ENCODE results near the gene AOC2. TPM values are rescaled to one million over a fixed set of nuclear protein-coding genes. Genes with fewer than 3 reads are reported as not detected.

AOC2 gene
- total and polyA plus RNA-seq, 2 of the 13 experiments (the other 11 are each of a cell fraction or from before 2014, with no cell fraction given) = 1.2 to 3.3 TPM

GRCh38 chr17:42878123-42878880, 33.9 kb downstream of the AOC2 start (continued):
- TF ChIP-seq, protein P1, sequence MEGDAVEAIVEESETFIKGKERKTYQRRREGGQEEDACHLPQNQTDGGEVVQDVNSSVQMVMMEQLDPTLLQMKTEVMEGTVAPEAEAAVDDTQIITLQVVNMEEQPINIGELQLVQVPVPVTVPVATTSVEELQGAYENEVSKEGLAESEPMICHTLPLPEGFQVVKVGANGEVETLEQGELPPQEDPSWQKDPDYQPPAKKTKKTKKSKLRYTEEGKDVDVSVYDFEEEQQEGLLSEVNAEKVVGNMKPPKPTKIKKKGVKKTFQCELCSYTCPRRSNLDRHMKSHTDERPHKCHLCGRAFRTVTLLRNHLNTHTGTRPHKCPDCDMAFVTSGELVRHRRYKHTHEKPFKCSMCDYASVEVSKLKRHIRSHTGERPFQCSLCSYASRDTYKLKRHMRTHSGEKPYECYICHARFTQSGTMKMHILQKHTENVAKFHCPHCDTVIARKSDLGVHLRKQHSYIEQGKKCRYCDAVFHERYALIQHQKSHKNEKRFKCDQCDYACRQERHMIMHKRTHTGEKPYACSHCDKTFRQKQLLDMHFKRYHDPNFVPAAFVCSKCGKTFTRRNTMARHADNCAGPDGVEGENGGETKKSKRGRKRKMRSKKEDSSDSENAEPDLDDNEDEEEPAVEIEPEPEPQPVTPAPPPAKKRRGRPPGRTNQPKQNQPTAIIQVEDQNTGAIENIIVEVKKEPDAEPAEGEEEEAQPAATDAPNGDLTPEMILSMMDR (CRISPR knock-in tag; IDR thresholded peaks at IDR 0.05) = peak; percentile 35
- TF ChIP-seq, protein P2, sequence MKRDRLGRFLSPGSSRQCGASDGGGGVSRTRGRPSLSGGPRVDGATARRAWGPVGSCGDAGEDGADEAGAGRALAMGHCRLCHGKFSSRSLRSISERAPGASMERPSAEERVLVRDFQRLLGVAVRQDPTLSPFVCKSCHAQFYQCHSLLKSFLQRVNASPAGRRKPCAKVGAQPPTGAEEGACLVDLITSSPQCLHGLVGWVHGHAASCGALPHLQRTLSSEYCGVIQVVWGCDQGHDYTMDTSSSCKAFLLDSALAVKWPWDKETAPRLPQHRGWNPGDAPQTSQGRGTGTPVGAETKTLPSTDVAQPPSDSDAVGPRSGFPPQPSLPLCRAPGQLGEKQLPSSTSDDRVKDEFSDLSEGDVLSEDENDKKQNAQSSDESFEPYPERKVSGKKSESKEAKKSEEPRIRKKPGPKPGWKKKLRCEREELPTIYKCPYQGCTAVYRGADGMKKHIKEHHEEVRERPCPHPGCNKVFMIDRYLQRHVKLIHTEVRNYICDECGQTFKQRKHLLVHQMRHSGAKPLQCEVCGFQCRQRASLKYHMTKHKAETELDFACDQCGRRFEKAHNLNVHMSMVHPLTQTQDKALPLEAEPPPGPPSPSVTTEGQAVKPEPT (CRISPR knock-in tag; IDR thresholded peaks at IDR 0.05; ENCODE audit: low read depth) = no peak
- TF ChIP-seq RFXANK (CRISPR knock-in tag; IDR thresholded peaks at IDR 0.05) (no peak), ZNF296 (CRISPR knock-in tag; conservative IDR thresholded peaks at IDR 0.05) (no peak), MTF1 (CRISPR knock-in tag; IDR thresholded peaks at IDR 0.05) (no peak), ARNTL (CRISPR knock-in tag; IDR thresholded peaks at IDR 0.05) (peak; percentile 90), ZSCAN22 (CRISPR knock-in tag; IDR thresholded peaks at IDR 0.05) (no peak), KAT8 (CRISPR knock-in tag; IDR thresholded peaks at IDR 0.05) (peak; percentile 25; the same call in 1 of the 2 replicates), ZNF501 (CRISPR knock-in tag; IDR thresholded peaks at IDR 0.05) (no peak), SPEN (CRISPR knock-in tag; IDR thresholded peaks at IDR 0.05; ENCODE audit: low read depth) (peak; percentile 75; the same call in 1 of the 2 replicates), HOXA3 (CRISPR knock-in tag; IDR thresholded peaks at IDR 0.05) (peak; percentile 51), ZNF138 (CRISPR knock-in tag; IDR thresholded peaks at IDR 0.05; ENCODE audit: low read depth) (no peak)
- TF ChIP-seq, protein P3, sequence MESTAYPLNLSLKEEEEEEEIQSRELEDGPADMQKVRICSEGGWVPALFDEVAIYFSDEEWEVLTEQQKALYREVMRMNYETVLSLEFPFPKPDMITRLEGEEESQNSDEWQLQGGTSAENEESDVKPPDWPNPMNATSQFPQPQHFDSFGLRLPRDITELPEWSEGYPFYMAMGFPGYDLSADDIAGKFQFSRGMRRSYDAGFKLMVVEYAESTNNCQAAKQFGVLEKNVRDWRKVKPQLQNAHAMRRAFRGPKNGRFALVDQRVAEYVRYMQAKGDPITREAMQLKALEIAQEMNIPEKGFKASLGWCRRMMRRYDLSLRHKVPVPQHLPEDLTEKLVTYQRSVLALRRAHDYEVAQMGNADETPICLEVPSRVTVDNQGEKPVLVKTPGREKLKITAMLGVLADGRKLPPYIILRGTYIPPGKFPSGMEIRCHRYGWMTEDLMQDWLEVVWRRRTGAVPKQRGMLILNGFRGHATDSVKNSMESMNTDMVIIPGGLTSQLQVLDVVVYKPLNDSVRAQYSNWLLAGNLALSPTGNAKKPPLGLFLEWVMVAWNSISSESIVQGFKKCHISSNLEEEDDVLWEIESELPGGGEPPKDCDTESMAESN (CRISPR knock-in tag; conservative IDR thresholded peaks at IDR 0.05) = 0 out of 2 replicates have a peak, but pooled peaks have one; percentile 30
- TF ChIP-seq, protein P4, sequence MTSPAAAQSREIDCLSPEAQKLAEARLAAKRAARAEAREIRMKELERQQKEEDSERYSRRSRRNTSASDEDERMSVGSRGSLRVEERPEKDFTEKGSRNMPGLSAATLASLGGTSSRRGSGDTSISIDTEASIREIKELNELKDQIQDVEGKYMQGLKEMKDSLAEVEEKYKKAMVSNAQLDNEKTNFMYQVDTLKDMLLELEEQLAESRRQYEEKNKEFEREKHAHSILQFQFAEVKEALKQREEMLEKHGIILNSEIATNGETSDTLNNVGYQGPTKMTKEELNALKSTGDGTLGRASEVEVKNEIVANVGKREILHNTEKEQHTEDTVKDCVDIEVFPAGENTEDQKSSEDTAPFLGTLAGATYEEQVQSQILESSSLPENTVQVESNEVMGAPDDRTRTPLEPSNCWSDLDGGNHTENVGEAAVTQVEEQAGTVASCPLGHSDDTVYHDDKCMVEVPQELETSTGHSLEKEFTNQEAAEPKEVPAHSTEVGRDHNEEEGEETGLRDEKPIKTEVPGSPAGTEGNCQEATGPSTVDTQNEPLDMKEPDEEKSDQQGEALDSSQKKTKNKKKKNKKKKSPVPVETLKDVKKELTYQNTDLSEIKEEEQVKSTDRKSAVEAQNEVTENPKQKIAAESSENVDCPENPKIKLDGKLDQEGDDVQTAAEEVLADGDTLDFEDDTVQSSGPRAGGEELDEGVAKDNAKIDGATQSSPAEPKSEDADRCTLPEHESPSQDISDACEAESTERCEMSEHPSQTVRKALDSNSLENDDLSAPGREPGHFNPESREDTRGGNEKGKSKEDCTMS (CRISPR knock-in tag; conservative IDR thresholded peaks at IDR 0.05) = no peak
- TF ChIP-seq, protein P5, sequence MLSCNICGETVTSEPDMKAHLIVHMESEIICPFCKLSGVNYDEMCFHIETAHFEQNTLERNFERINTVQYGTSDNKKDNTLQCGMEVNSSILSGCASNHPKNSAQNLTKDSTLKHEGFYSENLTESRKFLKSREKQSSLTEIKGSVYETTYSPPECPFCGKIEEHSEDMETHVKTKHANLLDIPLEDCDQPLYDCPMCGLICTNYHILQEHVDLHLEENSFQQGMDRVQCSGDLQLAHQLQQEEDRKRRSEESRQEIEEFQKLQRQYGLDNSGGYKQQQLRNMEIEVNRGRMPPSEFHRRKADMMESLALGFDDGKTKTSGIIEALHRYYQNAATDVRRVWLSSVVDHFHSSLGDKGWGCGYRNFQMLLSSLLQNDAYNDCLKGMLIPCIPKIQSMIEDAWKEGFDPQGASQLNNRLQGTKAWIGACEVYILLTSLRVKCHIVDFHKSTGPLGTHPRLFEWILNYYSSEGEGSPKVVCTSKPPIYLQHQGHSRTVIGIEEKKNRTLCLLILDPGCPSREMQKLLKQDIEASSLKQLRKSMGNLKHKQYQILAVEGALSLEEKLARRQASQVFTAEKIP (CRISPR knock-in tag; IDR thresholded peaks at IDR 0.05; ENCODE audit: borderline replicate concordance) = no peak
- TF ChIP-seq, protein P6, sequence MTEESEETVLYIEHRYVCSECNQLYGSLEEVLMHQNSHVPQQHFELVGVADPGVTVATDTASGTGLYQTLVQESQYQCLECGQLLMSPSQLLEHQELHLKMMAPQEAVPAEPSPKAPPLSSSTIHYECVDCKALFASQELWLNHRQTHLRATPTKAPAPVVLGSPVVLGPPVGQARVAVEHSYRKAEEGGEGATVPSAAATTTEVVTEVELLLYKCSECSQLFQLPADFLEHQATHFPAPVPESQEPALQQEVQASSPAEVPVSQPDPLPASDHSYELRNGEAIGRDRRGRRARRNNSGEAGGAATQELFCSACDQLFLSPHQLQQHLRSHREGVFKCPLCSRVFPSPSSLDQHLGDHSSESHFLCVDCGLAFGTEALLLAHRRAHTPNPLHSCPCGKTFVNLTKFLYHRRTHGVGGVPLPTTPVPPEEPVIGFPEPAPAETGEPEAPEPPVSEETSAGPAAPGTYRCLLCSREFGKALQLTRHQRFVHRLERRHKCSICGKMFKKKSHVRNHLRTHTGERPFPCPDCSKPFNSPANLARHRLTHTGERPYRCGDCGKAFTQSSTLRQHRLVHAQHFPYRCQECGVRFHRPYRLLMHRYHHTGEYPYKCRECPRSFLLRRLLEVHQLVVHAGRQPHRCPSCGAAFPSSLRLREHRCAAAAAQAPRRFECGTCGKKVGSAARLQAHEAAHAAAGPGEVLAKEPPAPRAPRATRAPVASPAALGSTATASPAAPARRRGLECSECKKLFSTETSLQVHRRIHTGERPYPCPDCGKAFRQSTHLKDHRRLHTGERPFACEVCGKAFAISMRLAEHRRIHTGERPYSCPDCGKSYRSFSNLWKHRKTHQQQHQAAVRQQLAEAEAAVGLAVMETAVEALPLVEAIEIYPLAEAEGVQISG (CRISPR knock-in tag; IDR thresholded peaks at IDR 0.05) = 0 out of 2 replicates have a peak, but pooled peaks have one; percentile 33

Measured in HepG2 (cell line).